BLaER1 (cell line): Measurements from ENCODE around the gene COASY.
A peak's percentile ranks its signal among the peaks of the same experiment; 100 is the strongest.

Experiments
- H3K27ac ChIP-seq: shearing (Covaris generic); formaldehyde crosslinking; 2 replicates; pipeline ENCODE4 v1.8.1; 2022
- H3K27me3 ChIP-seq: shearing (Covaris generic); formaldehyde crosslinking; 2 replicates; pipeline ENCODE4 v1.8.1; 2022
- H3K36me3 ChIP-seq: shearing (Covaris generic); formaldehyde crosslinking; 2 replicates; pipeline ENCODE4 v1.8.1; 2022
- H3K4me1 ChIP-seq: shearing (Covaris generic); formaldehyde crosslinking; 2 replicates; pipeline ENCODE4 v1.8.1; 2022
- H3K4me2 ChIP-seq: shearing (Covaris generic); formaldehyde crosslinking; 2 replicates; pipeline ENCODE4 v1.8.1; 2022
- H3K4me3 ChIP-seq: shearing (Covaris generic); formaldehyde crosslinking; 2 replicates; pipeline ENCODE4 v1.8.1; 2022
- H3K9ac ChIP-seq: shearing (Covaris generic); formaldehyde crosslinking; 2 replicates; pipeline ENCODE4 v1.8.1; 2022
- H3K9me3 ChIP-seq: shearing (Covaris generic); formaldehyde crosslinking; 2 replicates; pipeline ENCODE4 v1.8.1; 2022
- H4K20me1 ChIP-seq: shearing (Covaris generic); formaldehyde crosslinking; 2 replicates; pipeline ENCODE4 v1.8.1; 2022
- Cebpa-rat ChIP-seq: shearing (Covaris generic); IDR thresholded peaks from 2 replicates; pipeline ENCODE4 v1.8.1; 2022

The COASY gene

GRCh38 chr17:42561897-42562387 lies at the start of gene COASY:
COASY (plus strand) TSS chr17:42562148; CDS start chr17:42562623, 475 bp downstream.
- peak within 1 kb of the TSS; percentile 99 for H3K4me2 ChIP-seq
- peak within 1 kb of the TSS; percentile 97 for H3K4me3 ChIP-seq
- peak within 1 kb of the TSS; percentile 97 for H3K9ac ChIP-seq
- no peaks in the 10 kb centered on the region for H3K27me3 ChIP-seq
- H3K9me3 ChIP-seq = no peaks in the 10 kb centered on the region
- TF ChIP-seq Cebpa-rat = no peak
- H3K27ac ChIP-seq = peak within 1 kb of the TSS; percentile 92
- H3K4me1 ChIP-seq = peaks cover 32% of the 10 kb centered on the region
- H4K20me1 ChIP-seq = no peaks in the 10 kb centered on the region
- H3K36me3 ChIP-seq = peaks cover 33% of the 10 kb centered on the region

DNA sequence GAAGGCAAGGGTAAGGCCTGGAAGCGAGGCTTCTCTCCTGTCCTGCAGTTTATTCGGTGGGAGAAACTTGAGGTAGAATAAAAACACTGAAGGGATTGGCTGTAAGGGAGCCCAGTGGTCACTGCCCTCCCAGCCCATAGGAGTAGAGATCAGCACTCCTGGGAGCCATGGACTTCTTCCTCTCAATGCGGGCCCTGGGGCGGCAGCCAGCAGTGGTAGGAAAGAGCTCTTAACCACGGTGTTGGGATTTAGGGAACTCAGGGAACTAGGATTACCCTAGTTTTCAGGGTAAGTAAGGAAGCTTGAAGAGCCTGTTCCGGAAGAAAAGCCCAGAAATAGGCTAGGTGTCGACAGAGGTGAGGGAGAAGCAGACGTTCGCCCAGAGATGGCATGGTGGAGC lies 49.7 kb upstream of the COASY start:
- H3K9ac ChIP-seq = no peak overlapping the region
- no peaks in the 10 kb centered on the region for H3K9me3 ChIP-seq
- peak overlapping the region; percentile 51 for H3K4me2 ChIP-seq
- H3K4me3 ChIP-seq = no peak overlapping the region
- no peak overlapping the region for H3K27ac ChIP-seq
- no peaks in the 10 kb centered on the region for H3K36me3 ChIP-seq
- TF ChIP-seq Cebpa-rat = no peak
- peaks cover 44% of the 10 kb centered on the region for H3K4me1 ChIP-seq
- no peaks in the 10 kb centered on the region for H4K20me1 ChIP-seq
- H3K27me3 ChIP-seq = no peaks in the 10 kb centered on the region

GRCh38 chr17:42512733-42513251 lies 49.2 kb upstream of the COASY start:
- no peak overlapping the region for H3K27ac ChIP-seq
- no peak overlapping the region for H3K9ac ChIP-seq
- TF ChIP-seq Cebpa-rat = no peak
- H3K36me3 ChIP-seq = no peaks in the 10 kb centered on the region
- no peak overlapping the region for H3K4me3 ChIP-seq
- H3K27me3 ChIP-seq = no peaks in the 10 kb centered on the region
- H4K20me1 ChIP-seq = no peaks in the 10 kb centered on the region
- H3K9me3 ChIP-seq = no peaks in the 10 kb centered on the region
- peak overlapping the region; percentile 51 for H3K4me2 ChIP-seq
- peaks cover 50% of the 10 kb centered on the region for H3K4me1 ChIP-seq

GRCh38 chr17:42513686-42514085 lies 48.3 kb upstream of the COASY start:
- no peak overlapping the region for H3K4me3 ChIP-seq
- H3K27ac ChIP-seq = no peak overlapping the region
- peaks cover 51% of the 10 kb centered on the region for H3K4me1 ChIP-seq
- no peaks in the 10 kb centered on the region for H3K27me3 ChIP-seq
- H3K9ac ChIP-seq = no peak overlapping the region
- no peaks in the 10 kb centered on the region for H3K36me3 ChIP-seq
- H4K20me1 ChIP-seq = no peaks in the 10 kb centered on the region
- no peaks in the 10 kb centered on the region for H3K9me3 ChIP-seq
- H3K4me2 ChIP-seq = no peak overlapping the region
- TF ChIP-seq Cebpa-rat = no peak

GRCh38 chr17:42514279-42514678 lies 47.7 kb upstream of the COASY start:
- no peaks in the 10 kb centered on the region for H3K27me3 ChIP-seq
- H3K36me3 ChIP-seq = no peaks in the 10 kb centered on the region
- H3K9me3 ChIP-seq = no peaks in the 10 kb centered on the region
- H3K4me2 ChIP-seq = no peak overlapping the region
- no peak overlapping the region for H3K4me3 ChIP-seq
- H3K9ac ChIP-seq = no peak overlapping the region
- H4K20me1 ChIP-seq = no peaks in the 10 kb centered on the region
- H3K4me1 ChIP-seq = peaks cover 51% of the 10 kb centered on the region
- TF ChIP-seq Cebpa-rat = no peak
- no peak overlapping the region for H3K27ac ChIP-seq

DNA sequence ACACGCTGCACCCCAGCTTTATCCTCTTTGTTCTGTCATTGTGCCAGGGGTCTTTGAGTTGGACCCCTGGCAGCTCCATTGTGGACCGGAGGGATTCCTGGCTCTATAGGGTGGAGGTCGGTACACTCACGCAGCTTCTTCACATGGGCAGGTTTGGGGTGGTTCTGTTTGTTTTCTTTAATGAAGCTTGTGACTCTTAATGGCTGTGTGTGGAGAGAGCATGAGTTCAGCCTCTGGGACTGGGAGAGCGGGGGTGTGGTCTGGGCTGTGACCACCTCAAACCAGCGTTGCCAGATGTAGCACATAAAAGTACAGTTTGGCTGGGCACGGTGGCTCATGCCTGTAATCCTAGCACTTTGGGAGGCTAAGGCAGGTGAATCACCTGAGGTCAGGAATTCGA lies 47.1 kb upstream of the COASY start:
- TF ChIP-seq Cebpa-rat = no peak
- H3K9ac ChIP-seq = no peak overlapping the region
- no peaks in the 10 kb centered on the region for H3K27me3 ChIP-seq

GRCh38 chr17:42517516-42517915 lies 44.4 kb upstream of the COASY start:
- Histone ChIP-seq H3K27me3 (no peaks in the 10 kb centered on the region), H3K9ac (no peak overlapping the region), H3K4me3 (no peak overlapping the region), H3K4me1 (peaks cover 37% of the 10 kb centered on the region), H3K27ac (no peak overlapping the region), H3K36me3 (no peaks in the 10 kb centered on the region), H3K9me3 (no peaks in the 10 kb centered on the region), H4K20me1 (no peaks in the 10 kb centered on the region), H3K4me2 (0 out of 2 replicates have a peak overlapping the region, but pooled peaks have one; percentile 2)
- TF ChIP-seq Cebpa-rat = no peak

More for the DNA sequence above, 47.1 kb upstream of the COASY start:
- Histone ChIP-seq H3K27ac (no peak overlapping the region), H3K4me3 (no peak overlapping the region), H3K4me2 (no peak overlapping the region), H3K36me3 (no peaks in the 10 kb centered on the region), H3K4me1 (peaks cover 46% of the 10 kb centered on the region), H3K9me3 (no peaks in the 10 kb centered on the region), H4K20me1 (no peaks in the 10 kb centered on the region)

GRCh38 chr17:42518046-42518754 lies 43.7 kb upstream of the COASY start:
- H4K20me1 ChIP-seq = no peaks in the 10 kb centered on the region
- H3K4me3 ChIP-seq = no peak overlapping the region
- no peak overlapping the region for H3K27ac ChIP-seq
- H3K27me3 ChIP-seq = no peaks in the 10 kb centered on the region
- peak overlapping the region; percentile 58 for H3K4me2 ChIP-seq
- peak overlapping the region; percentile 30; the same call in 1 of the 2 replicates for H3K9ac ChIP-seq
- H3K36me3 ChIP-seq = no peaks in the 10 kb centered on the region
- no peak for TF ChIP-seq Cebpa-rat
- peaks cover 33% of the 10 kb centered on the region for H3K4me1 ChIP-seq
- H3K9me3 ChIP-seq = no peaks in the 10 kb centered on the region

DNA sequence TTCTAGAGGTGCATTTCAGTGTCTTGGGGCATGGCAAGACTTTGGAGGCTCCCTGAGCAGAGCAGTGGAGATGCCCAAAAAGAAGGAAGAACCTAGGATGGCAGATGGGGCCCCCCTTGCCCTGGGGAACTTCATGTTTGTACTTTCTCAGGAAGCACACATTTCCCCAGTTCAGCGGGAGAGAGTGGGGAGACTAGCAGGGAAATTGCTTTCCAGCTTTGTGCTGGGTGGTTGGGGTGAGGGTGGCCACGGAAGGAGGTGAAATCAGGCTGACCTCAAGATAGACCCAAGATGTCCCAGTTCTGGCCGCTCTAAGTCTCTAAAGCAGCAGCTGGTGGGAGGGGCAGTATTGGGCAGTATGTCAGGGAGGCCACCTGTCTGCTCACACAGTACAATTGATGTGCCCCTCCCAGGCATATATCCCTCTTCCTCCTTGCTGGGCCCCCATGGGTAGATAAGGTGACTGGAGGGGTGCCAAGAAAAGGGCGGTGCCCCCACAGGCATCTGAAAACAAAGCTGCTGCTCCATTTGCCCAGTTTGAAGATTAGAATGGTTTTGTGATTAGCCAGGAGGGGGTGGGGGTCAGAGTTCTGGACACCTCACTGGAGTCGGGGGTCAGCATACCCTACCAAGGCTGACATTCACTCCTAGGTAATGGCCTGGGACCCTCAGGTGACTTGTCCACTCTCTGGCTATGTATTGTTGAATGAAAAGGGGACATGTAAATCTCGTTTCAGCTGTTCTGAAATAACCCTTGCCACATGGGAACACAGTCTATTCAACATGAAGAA lies 43.0 kb upstream of the COASY start:
- Histone ChIP-seq H3K36me3 (no peaks in the 10 kb centered on the region), H3K4me2 (peak overlapping the region; percentile 58), H3K27ac (no peak overlapping the region), H3K4me3 (no peak overlapping the region), H3K27me3 (no peaks in the 10 kb centered on the region), H3K9me3 (no peaks in the 10 kb centered on the region), H3K9ac (peak overlapping the region; percentile 30; the same call in 1 of the 2 replicates), H4K20me1 (no peaks in the 10 kb centered on the region), H3K4me1 (peaks cover 33% of the 10 kb centered on the region)
- TF ChIP-seq Cebpa-rat = no peak
